GM10266 (cell line): Measurements from ENCODE around the gene UPK1B.
"Not testable (repeated sequence)": the region's sequence is repeated elsewhere in the genome, so short reads cannot be mapped to it uniquely, and the experiment has no call there.

ENCODE experiments used
- DNase-seq: peaks from one replicate; pipeline ENCODE4 v3.0.0; 2012; ENCODE audit errors: extremely low spot score
- TF ChIP-seq, protein P1 (sequence below): IDR thresholded peaks from 2 replicates; pipeline ENCODE4 v1.5.1; 2012; ENCODE audit warnings: mild to moderate bottlenecking, low read depth; ENCODE audit not compliant: control insufficient read depth, insufficient read depth; ENCODE audit errors: missing control alignments

Gene UPK1B

GRCh38 chr3:119173325-119173724 lies at the start of gene UPK1B:
Gene UPK1B, plus strand, starts transcription at chr3:119173598. Its CDS starts 13,144 bp downstream, at chr3:119186742.
- no peak for DNase-seq
- TF ChIP-seq, protein P1, sequence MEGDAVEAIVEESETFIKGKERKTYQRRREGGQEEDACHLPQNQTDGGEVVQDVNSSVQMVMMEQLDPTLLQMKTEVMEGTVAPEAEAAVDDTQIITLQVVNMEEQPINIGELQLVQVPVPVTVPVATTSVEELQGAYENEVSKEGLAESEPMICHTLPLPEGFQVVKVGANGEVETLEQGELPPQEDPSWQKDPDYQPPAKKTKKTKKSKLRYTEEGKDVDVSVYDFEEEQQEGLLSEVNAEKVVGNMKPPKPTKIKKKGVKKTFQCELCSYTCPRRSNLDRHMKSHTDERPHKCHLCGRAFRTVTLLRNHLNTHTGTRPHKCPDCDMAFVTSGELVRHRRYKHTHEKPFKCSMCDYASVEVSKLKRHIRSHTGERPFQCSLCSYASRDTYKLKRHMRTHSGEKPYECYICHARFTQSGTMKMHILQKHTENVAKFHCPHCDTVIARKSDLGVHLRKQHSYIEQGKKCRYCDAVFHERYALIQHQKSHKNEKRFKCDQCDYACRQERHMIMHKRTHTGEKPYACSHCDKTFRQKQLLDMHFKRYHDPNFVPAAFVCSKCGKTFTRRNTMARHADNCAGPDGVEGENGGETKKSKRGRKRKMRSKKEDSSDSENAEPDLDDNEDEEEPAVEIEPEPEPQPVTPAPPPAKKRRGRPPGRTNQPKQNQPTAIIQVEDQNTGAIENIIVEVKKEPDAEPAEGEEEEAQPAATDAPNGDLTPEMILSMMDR = no peak

GRCh38 chr3:119125342-119125741 lies 48.1 kb upstream of the UPK1B start:
- no peak for DNase-seq
- TF ChIP-seq, protein P1 = no peak

DNA sequence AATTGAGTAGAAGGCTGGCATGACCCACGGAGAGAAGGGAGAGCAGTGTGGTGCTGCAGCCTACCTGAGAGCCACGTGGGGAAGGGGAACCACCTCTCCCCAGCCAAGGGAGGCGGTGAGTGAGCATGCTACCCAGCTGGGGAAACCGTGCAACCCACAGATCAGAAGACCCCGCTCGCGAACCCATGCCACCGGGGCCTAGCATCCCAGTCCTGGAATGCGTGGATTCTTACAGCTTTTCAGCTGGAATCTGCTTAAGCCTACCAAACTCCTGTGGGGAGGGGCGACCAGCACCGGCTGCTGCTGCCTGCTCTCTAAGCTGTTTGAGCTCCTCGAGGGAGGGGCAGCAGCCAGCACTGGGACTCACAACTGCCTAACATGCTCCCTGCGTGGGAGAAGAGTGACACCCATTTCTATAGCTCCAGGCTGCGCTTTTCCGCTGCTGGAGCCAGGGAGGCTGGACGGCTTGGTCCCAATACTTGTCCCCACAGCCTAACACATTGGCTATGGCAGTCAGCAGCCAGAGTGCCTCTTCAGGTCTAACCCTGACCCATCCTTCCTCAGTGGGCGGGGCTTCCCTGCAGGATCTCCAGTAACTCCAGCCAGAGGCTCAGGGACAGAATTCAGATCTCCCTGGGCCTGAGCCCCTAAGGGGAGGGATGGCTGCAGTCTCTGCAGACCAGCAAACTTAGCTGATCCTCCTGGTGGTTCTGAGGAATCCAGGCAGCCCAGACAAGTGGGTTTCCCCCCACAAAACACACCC lies 47.5 kb upstream of the UPK1B start:
- DNase-seq = no peak
- TF ChIP-seq, protein P1 = no peak

DNA sequence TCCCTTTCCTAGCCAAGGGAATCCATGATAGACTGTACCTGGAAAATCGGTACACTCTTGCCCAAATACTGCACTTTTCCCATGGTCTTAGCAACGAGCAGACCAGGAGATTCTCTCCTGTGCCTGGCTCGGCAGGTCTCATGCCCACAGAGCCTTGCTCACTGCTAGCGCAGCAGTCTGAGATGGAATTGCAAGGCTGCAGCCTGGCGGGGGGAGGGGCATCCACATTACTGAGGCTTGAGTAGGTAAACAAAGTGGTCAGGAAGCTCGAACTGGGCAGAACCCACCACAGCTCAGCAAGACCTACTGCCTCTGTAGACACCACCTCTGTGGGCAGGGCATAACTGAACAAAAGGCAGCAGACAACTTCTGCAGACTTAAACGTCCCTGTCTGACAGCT lies 43.1 kb upstream of the UPK1B start:
- not testable (repeated sequence) for DNase-seq

GRCh38 chr3:119132291-119132690 lies 41.1 kb upstream of the UPK1B start:
- DNase-seq = not testable (repeated sequence)

- not testable (repeated sequence) for DNase-seq
Measured at GRCh38 chr3:119139360-119139759, 34.0 kb upstream of the UPK1B start.

DNA sequence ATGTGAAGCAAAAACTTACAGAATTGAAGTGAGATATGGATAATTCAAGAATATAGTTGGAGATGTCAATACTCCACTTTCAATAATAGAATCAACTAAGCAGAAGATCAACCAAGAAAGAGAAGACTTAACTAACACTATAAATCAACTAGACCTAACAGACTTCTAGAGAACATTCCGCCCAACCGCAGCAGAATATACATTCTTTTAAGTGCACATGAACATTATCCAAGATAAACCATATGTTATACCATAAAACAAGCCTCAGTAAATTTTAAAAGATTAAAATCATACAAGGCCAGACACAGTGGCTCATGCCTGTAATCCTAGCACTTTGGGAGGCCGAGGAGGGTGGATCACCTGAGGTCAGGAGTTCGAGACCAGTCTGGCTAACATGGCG lies 32.9 kb upstream of the UPK1B start:
- TF ChIP-seq, protein P1 = no peak
- DNase-seq = no peak

DNA sequence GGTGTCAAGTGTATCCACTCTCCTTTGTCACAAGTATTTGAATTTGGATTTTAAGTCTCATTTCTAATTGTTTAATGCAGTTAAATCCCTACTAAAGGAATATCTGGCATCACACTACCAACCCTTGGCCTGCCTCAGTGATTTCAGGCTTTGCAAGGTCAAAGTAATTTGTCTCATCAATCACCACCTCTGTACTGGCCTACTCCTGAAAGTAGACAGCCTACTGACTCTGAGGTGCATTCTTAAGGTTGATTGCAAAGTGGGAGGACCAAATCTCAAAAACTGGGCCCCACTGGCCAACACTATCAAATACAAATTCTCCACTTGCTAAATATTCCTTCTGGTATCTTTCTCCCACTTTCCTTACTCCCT lies 28.3 kb upstream of the UPK1B start:
- TF ChIP-seq, protein P1 = no peak
- DNase-seq = no peak

- peak; percentile 38 for DNase-seq
- TF ChIP-seq, protein P1 = peak; percentile 45
Measured at GRCh38 chr3:119145500-119146167, 27.8 kb upstream of the UPK1B start, which contains the start of gene TEX55. Gene TEX55, plus strand, starts transcription at chr3:119146165. Its CDS starts 25 bp downstream, at chr3:119146190.
